Inferior parietal cortex (tissue), 1 donor: ENCODE data around the gene SH3BP4.

Experiments used
- DNase-seq: peaks from one replicate; pipeline ENCODE4 v3.0.0-alpha.2; 2016; ENCODE audit errors: extremely low spot score

SH3BP4 gene

DNA sequence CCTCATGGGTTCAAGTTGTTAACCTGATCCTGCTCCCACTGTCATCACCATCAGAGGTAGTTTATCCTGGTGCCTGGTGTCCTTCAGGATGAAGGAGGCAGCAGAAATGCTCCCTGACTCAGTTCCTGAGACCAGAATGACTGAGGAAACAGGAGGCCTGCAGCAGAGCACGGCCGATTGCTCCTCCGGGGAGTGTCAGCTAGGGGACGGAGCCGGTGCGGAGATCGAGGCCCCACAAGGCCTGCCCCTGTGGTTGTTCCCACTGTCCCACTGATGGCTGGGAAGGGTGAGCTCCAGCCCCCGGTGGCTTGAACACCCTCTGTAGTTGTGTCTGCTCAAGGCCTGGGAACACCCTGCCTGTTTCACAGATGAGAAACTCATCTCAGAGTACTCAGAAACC, 45.6 kb downstream of the SH3BP4 start:
- no peak for DNase-seq

DNA sequence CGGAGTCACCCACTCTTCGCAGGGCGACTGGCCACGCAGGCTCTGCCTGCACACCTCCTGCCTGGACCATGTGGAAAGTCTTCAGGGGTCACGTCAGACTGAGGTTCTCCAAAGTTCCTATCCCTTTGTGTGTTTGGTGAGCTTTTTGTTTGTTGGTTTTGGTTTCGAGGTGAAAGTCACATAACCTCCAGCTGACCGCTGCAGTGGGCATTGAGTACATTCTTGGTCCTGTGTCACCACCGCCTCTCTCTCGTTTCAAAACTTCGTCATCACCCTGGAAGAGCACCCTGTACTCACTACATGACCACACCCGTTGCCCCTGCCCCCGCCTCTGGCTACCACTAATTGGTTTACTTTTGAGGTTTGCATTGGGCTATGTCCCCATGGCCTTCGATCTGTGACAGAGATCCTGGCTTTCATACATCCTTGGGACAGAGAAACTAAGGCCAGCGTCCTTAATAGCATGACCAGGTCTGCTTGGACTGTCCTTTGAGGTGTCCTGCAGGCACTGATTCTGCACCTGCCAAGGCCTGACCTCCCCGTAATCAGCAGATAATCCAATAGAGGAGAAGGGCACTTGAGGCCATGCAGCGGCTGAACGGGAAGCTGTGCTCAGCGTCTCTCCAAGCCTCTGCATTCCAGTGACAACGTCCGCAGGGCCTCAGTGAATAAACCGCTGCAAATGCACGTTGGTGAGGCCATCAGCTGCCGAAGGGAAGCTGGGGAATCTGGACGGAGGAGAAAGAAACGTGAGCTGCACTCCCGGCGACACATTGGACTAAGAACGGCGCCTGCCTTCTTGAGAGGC, 46.8 kb downstream of the SH3BP4 start:
- DNase-seq, result no peak

DNA sequence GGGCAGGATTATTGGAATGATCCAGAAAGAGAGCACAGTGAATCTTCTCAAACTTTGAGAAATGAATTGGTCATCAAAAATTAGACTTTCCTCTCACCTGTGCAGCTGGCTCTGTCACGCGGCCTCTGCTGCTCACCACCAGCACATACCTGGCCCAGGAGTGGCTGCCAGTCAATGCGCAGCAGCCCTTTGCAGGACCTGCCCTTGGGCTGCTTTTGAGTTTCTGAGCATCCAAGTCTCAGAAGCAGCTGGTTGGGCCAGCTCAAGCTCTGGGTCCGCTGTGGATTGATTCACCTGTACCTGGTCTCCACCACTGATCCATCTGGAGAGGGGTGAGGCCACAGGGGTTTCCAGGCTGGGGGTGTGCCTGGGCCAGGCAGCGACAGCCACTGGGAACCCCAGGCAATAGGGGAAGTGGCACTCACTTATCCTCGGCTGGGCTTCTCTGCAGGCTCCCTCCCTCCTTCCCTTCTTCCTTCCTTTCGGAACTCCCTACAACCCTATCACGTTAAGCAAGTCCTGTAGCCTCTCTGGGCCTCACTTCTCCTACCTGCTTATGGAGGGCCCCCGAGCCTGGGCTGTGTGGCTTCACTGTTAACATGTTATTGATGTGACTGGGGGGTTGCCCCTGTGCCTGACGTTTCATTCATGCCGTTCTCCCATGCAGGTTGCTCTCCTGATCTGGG, 48.1 kb downstream of the SH3BP4 start:
- no peak for DNase-seq

DNA sequence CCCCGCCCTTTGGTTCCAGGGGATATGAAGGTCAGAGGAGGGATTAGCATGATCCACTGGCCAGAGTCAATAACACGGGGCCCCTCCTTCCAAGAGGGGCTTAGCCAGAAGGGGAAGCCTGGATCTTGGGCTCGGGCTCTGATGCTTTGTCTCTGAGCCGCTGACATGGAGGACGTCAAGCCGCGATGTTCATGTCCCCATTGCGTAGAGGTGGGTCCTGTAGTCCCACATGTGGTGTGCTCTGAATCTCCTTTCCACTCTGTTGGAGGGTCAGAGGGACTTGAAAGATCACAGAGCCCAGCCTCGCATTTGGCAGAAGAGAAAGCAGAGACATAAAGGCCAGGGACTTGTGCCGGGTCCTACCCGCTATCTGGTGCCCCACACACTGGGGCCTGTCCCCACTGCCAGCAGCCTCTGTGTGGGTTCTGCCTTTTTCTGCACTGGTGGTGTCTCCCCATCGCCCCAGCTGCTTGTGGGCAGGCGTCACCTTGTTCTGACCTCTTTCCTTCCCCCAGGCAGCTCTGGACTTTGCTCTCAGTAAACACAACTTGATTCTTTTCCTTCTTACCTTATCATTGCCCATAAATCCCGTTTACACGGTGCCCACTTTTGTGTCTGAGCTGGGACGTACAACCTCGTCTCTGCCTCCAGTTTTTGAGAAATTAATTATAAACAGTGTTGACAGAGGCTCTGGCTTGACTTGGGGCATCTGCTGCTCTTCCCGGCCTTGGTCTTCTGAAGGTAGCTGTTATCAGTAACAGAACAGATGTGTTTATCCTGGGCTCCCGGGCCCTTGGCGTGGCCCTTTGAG, 48.8 kb downstream of the SH3BP4 start:
- DNase-seq, result no peak

DNA sequence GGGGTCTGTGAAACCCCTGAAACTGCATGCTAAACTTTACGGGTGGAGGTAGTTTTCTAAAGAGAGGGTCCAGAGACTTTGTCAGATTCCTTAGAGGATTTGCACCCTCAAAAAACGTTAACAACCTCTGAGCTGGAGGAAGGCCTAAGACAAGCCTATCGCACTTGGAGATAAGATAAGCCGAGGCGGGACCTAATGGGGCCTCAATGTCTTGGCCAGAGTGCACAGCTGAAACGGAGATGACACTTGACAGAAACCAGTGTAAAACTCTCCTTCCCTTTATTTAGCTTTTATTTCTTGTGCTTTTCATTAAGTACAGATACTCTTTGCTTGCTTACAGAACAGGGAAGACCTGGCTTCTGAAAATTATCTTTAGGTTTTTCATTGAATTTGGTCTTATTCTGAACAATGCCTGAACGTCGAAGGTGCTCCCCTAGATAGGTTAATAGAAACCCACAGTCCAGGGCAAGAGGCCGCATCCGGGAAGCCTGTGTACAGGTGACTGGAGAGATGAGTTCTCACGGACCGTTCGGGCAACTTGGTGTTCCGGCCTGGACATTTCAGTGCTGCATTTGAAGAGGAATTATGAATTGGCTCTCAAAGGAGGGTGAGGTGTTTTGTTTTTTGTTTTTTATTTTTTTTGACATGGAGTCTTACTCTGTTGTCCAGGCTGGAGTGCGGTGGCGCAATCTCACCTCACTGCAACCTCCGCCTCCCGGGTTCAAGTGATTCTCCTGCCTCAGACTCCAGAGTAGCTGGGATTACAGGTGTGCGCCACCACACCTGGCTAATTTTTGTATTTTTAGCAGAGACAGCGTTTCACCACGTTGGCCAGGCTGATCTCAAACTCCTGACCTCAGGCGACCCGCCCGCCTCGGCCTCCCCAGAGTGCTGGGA, 49.7 kb downstream of the SH3BP4 start:
- DNase-seq, result no peak

GRCh38 chr2:235002198-235003095, 50.6 kb downstream of the SH3BP4 start:
- no peak for DNase-seq

DNA sequence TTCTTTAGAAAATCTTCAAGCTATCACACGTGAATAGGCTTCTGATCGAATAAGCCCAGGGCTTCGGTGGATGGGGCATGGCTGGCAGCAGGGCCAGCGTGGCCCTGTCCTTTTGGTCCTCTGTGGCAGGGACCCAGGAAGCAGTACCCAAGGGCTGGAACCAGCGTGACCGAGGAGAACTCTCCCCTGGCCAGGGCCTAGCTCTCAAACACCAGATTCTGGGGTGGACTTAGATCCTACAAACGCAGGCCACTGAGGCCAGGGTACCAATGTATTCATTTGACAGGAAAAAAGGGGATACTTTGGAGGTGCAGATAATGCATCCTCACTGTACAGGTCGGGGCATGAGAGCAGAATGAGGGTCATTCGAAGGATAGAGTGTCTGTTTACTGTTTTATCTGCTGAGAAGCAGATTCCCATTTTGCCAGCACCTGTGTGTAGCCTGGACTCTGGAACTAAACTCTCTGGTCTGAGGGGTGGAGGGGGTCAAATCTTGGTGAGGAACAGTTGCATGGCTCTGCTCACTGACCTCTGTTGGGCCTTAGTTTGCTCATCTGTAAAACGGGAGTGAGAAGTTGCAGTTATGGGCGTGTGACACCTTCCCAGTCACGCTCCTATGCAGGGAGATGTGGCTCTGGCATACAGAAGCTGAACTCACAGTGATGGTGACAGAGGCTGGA, 51.4 kb downstream of the SH3BP4 start:
- DNase-seq, result no peak

- DNase-seq, result no peak
Observed at GRCh38 chr2:235004329-235004903, 52.6 kb downstream of the SH3BP4 start.

DNA sequence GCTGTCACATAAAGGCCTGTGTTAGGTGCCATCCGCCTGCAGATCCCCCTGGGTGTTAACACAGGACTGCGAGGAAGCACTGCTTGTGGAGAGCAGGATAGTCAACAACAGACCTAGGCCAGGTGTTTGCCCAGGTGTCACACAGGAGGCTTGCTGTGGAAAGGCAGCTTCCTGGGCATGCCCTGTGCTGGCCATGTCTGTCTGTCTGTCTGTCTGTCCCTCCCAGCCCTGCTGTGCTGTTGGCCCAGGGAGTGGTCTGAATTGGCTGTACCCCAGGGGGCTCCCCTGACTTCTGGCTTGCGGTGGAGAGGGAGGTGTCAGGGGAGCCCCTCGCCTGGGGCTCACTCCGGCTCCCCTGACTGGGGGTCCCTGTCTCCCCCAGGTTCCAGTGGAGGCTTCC, 53.2 kb downstream of the SH3BP4 start:
- no peak for DNase-seq

DNA sequence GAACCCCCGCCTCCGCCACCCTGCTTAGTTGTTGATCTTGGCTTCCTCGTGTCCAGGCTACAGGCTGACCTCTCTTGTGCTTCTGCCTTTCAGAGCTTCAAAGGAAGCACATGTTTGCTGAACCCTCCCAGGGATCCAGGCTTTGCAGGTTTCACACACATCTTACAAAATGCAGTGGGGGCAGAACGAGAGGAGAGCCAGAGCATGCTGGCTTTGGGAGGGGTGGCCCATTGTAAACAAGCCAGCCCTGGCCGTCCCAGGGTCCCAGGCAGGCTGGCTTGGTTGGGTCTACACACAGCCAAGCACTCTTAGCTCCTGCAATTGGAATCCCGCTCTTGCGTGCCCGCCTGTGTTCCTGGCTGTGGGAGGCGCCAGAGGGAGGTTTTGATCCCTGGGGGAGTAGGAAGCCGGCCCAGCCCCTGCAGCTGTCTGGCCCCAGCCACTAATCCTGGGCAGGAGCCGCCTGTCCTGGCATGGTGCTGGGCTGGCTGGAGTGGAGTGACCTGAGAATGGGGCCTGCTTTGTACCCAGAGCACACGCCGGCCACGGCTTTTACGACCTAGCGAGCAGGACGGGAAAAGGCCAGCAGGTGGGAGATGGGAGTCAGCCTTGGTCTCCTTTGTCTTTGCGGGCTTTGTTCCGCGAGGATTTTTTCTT, 53.9 kb downstream of the SH3BP4 start:
- peak; percentile 37 for DNase-seq

DNA sequence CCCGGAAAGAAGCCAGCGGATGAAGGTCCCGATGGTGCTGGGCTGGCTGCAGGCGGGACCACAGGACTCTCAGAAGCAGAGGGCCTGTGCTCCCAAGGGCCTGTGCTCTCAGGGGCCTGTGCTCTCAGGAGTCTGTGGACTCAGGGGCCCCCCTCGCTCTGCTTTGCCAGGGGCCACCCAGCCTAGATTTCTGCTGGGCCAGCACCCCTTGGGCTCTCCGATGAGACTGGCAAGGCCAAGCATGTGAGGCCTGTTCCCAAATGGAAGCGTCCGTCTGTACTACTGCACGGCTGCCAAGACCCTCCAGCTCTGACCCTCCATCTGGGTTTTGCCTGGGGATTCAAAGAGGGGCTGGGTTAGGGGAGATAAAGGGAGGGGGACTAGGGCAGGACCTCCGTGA, 54.6 kb downstream of the SH3BP4 start:
- no peak for DNase-seq

DNA sequence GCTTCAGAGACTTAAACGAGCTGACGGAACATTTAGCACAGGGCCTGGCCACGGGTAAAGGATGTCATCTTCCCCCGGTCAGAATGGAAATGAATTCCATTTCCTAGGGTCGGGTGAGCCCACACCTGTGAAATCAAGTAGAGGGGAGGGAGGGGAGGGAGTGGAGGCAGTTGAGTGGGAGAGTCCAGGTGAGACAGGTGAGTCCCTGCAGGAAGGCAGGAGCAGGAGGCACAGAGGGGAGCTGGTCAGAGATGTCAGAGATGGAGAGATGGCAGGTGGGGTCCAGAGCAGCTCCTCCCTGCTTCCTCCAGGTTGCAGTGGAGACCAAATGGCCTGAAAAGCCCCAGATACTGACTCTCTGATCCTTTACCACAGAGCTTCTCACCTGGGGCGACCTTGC, 55.2 kb downstream of the SH3BP4 start:
- no peak for DNase-seq

DNA sequence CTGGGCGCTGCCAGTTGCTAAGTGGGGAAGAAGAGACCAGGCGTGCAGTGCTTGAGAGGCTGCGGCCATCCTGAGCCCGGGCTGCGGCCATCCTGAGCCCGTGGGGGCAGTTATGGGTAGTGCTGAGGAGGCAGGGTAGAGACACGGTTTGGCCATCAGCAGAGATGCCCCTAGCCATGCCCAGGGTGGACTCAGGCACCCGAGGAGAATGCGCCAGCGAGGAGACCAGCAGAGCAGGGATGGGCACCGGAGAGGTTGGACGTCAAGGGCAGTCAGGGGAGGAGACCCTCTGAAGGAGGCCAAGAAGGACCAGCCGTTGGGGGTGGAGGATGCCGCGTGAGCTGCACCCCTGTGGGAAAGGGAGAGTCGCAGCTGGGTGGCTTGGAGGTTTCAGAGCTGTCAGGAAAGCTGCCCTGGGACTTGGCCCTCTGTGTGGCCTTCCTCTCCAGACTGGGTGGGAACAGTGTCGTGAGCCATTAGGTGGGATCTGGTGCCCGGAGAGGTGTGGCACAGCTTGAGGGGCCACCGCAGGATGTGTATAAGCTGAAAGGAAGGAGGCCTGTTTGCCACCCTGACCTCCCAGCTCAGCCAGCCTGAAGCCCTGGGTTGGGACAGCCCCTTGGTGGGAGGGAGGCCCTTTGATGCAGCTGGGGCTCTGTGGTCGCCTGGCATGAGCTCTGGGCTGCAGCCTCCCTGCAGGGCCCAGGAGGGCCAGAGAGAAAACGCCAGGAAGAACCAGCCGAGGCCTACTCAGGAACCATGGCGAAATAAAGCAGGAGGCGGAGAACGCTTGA, 56.0 kb downstream of the SH3BP4 start:
- no peak for DNase-seq

DNA sequence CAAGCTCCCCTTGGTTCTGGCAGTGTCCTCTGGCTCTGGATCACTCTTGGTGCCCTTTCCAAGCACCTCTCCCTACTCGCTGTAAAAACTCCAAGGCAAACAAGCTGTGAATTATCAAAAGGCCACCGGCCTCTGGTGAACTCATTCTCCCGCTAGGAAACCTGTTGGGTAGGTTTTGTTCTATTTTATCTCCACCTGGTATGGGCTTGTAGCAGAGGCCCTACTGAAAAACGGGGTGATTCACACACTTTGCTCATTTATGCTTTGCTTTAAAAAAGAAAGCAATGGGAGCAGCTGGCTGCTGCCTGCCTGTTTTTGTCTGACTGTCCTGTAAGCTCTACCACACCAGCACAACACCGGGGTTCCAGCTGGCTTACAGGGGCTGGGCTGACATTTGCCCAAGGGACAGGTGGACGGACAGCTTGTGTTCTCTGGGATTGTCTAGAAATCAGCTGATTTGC, 56.8 kb downstream of the SH3BP4 start:
- no peak for DNase-seq

- DNase-seq, result no peak
Observed at GRCh38 chr2:235009081-235009480, 57.3 kb downstream of the SH3BP4 start.

- DNase-seq, result no peak
Observed at GRCh38 chr2:235010117-235010714, 58.4 kb downstream of the SH3BP4 start.

GRCh38 chr2:235011607-235011928, 59.8 kb downstream of the SH3BP4 start:
- DNase-seq, result no peak
